HG03175 (cell line): Measurements from ENCODE around the gene CCDC142.
A peak's percentile ranks its signal among the peaks of the same experiment; 100 is the strongest.
"Not testable (repeated sequence)": the region's sequence is repeated elsewhere in the genome, so short reads cannot be mapped to it uniquely, and the experiment has no call there.

ENCODE experiments used
- ATAC-seq: cut with Tn5 transposase; IDR thresholded peaks from one replicate; pipeline ENCODE4 v1.9.1; 2021; ENCODE audit warnings: mild to moderate bottlenecking, moderate library complexity; ENCODE audit not compliant: unreplicated experiment

Gene CCDC142

GRCh38 chr2:74499940-74500577 is 17.3 kb upstream of the CCDC142 start:
- ATAC-seq, result no peak

GRCh38 chr2:74499267-74499939 is 16.6 kb upstream of the CCDC142 start, which contains the start of gene LBX2:
Gene LBX2 (minus strand): TSS chr2:74499603. CDS start chr2:74499537, 66 bp downstream.
- ATAC-seq, result no peak

- ATAC-seq, result peak; percentile 28
These were observed 15.9 kb upstream of the CCDC142 start for GRCh38 chr2:74498500-74499266.

- ATAC-seq, result no peak
These were observed 15.1 kb upstream of the CCDC142 start for GRCh38 chr2:74497777-74498499.

GRCh38 chr2:74496997-74497776 is 14.4 kb upstream of the CCDC142 start:
- no peak for ATAC-seq

GRCh38 chr2:74495440-74495839 is 12.6 kb upstream of the CCDC142 start:
- no peak for ATAC-seq

GRCh38 chr2:74493546-74493945 is 10.7 kb upstream of the CCDC142 start:
- ATAC-seq, result no peak

- ATAC-seq, result no peak
These were observed 9.1 kb upstream of the CCDC142 start for GRCh38 chr2:74491648-74492544.

GRCh38 chr2:74489906-74490305 is 7.1 kb upstream of the CCDC142 start:
- ATAC-seq, result no peak

- ATAC-seq, result no peak
These were observed 6.1 kb upstream of the CCDC142 start for GRCh38 chr2:74488643-74489481.

- ATAC-seq, result no peak
These were observed 3.3 kb upstream of the CCDC142 start for GRCh38 chr2:74486141-74486540.

GRCh38 chr2:74483675-74484164 is 922 bp upstream of the CCDC142 start:
- ATAC-seq, result not testable (repeated sequence)

- peak; percentile 43 for ATAC-seq
These were observed 617 bp downstream of the CCDC142 start for GRCh38 chr2:74481961-74482800.

GRCh38 chr2:74481431-74481830 is 1.4 kb downstream of the CCDC142 start:
- ATAC-seq, result no peak

GRCh38 chr2:74474899-74475298 is 7.9 kb downstream of the CCDC142 start:
- ATAC-seq, result no peak

GRCh38 chr2:74474481-74474880 is 8.3 kb downstream of the CCDC142 start:
- ATAC-seq, result no peak

- no peak for ATAC-seq
These were observed 9.9 kb downstream of the CCDC142 start for GRCh38 chr2:74472945-74473258.
